DMS153 treated with DMSO at 0.1 percent for 48 hours (cell line): Measurements from ENCODE around the gene PLEKHM2.
"Not testable (repeated sequence)": the region's sequence is repeated elsewhere in the genome, so short reads cannot be mapped to it uniquely, and the experiment has no call there.

Source experiments
- DNase-seq: peaks from one replicate; lab custom pipeline; 2025; ENCODE audit not compliant: unreplicated experiment; lab: John Stamatoyannopoulos, UW

PLEKHM2 gene

GRCh38 chr1:15684042-15684461, at the start of gene PLEKHM2:
PLEKHM2 (plus strand) TSS chr1:15684320; CDS start chr1:15684559, 239 bp downstream.
- DNase-seq = no peak

- no peak for DNase-seq
Observed at GRCh38 chr1:15636436-15636835, 47.7 kb upstream of the PLEKHM2 start.

GRCh38 chr1:15637826-15638225, 46.3 kb upstream of the PLEKHM2 start:
- DNase-seq = no peak

GRCh38 chr1:15639262-15639661, 44.9 kb upstream of the PLEKHM2 start:
- DNase-seq = no peak

- no peak for DNase-seq
Observed at GRCh38 chr1:15639931-15640330, 44.2 kb upstream of the PLEKHM2 start.

GRCh38 chr1:15640667-15641066, 43.5 kb upstream of the PLEKHM2 start:
- no peak for DNase-seq

- no peak for DNase-seq
Observed at GRCh38 chr1:15649937-15650336, 34.2 kb upstream of the PLEKHM2 start.

GRCh38 chr1:15650433-15650832, 33.7 kb upstream of the PLEKHM2 start:
- no peak for DNase-seq

- DNase-seq = not testable (repeated sequence)
Observed at GRCh38 chr1:15652130-15652529, 32.0 kb upstream of the PLEKHM2 start.

- DNase-seq = no peak
Observed at GRCh38 chr1:15654091-15654690, 29.9 kb upstream of the PLEKHM2 start.

GRCh38 chr1:15656464-15656863, 27.7 kb upstream of the PLEKHM2 start:
- DNase-seq = no peak

- DNase-seq = no peak
Observed at GRCh38 chr1:15657021-15657420, 27.1 kb upstream of the PLEKHM2 start.

- DNase-seq = no peak
Observed at GRCh38 chr1:15660151-15660550, 24.0 kb upstream of the PLEKHM2 start.

- no peak for DNase-seq
Observed at GRCh38 chr1:15662477-15662876, 21.6 kb upstream of the PLEKHM2 start.

GRCh38 chr1:15663925-15664324, 20.2 kb upstream of the PLEKHM2 start:
- no peak for DNase-seq

- no peak for DNase-seq
Observed at GRCh38 chr1:15667362-15667761, 16.8 kb upstream of the PLEKHM2 start.

GRCh38 chr1:15668089-15668754, 15.9 kb upstream of the PLEKHM2 start:
- no peak for DNase-seq

GRCh38 chr1:15669074-15669473, 15.0 kb upstream of the PLEKHM2 start:
- DNase-seq = no peak

GRCh38 chr1:15669864-15670263, 14.3 kb upstream of the PLEKHM2 start:
- DNase-seq = no peak

GRCh38 chr1:15671430-15671829, 12.7 kb upstream of the PLEKHM2 start:
- DNase-seq = no peak

- DNase-seq = no peak
Observed at GRCh38 chr1:15674386-15675159, 9.5 kb upstream of the PLEKHM2 start.

- DNase-seq = no peak
Observed at GRCh38 chr1:15676010-15676409, 8.1 kb upstream of the PLEKHM2 start.
